Stimulated activated effector memory CD8-positive, alpha-beta T cell treated with anti-CD3 and anti-CD28 coated beads, Interleukin-12 subunit alpha, Interleukin-12 subunit beta, amount 100 ng/mL, for 72 hours (primary cell): Measurements from ENCODE around the gene ITGB5.

Source experiments
- ATAC-seq: fragments of 150-1000 bp; cut with Tn5 transposase; 2 replicates; pipeline ENCODE4 v1.10.0; 2021
- DNase-seq, 2 donors: peaks; one replicate each; pipeline ENCODE4 v3.0.0; 2021 to 2022; ENCODE audit warnings: low spot score in 2 of 2
- H3K27ac Mint-ChIP-seq: one replicate; pipeline ENCODE4 v1.8.0; 2022; ENCODE audit warnings: mild to moderate bottlenecking, mixed read lengths
- H3K36me3 Mint-ChIP-seq: one replicate; pipeline ENCODE4 v1.8.0; 2022; ENCODE audit warnings: mild to moderate bottlenecking, mixed read lengths
- H3K4me1 Mint-ChIP-seq: one replicate; pipeline ENCODE4 v1.8.0; 2022; ENCODE audit warnings: mixed read lengths
- H3K4me3 Mint-ChIP-seq: one replicate; pipeline ENCODE4 v1.8.0; 2022; ENCODE audit warnings: mild to moderate bottlenecking, mixed read lengths
- H3K9me3 Mint-ChIP-seq: one replicate; pipeline ENCODE4 v1.8.0; 2022; ENCODE audit warnings: mixed read lengths

The ITGB5 gene

GRCh38 chr3:124854009-124854408 lies 33.2 kb downstream of the ITGB5 start:
- ATAC-seq (no peak), DNase-seq (no peak)
- no peaks in the 10 kb centered on the region for H3K9me3 Mint-ChIP-seq
- H3K4me1 Mint-ChIP-seq = no peaks in the 10 kb centered on the region
- no peak overlapping the region for H3K27ac Mint-ChIP-seq
- no peak overlapping the region for H3K4me3 Mint-ChIP-seq
- no peaks in the 10 kb centered on the region for H3K36me3 Mint-ChIP-seq

GRCh38 chr3:124853446-124853845 lies 33.7 kb downstream of the ITGB5 start:
- Mint-ChIP-seq H3K9me3 (no peaks in the 10 kb centered on the region), H3K4me1 (no peaks in the 10 kb centered on the region), H3K36me3 (no peaks in the 10 kb centered on the region), H3K4me3 (no peak overlapping the region), H3K27ac (no peak overlapping the region)
- no peak for ATAC-seq
- DNase-seq = no peak

- no peak for ATAC-seq
- Mint-ChIP-seq H3K27ac (no peak overlapping the region), H3K36me3 (no peaks in the 10 kb centered on the region), H3K9me3 (no peaks in the 10 kb centered on the region), H3K4me1 (no peaks in the 10 kb centered on the region), H3K4me3 (no peak overlapping the region)
- DNase-seq = no peak
Observed at GRCh38 chr3:124851905-124852304, 35.3 kb downstream of the ITGB5 start.

GRCh38 chr3:124851136-124851535 lies 36.0 kb downstream of the ITGB5 start:
- no peak overlapping the region for H3K4me3 Mint-ChIP-seq
- DNase-seq (no peak), ATAC-seq (no peak)
- no peaks in the 10 kb centered on the region for H3K9me3 Mint-ChIP-seq
- no peaks in the 10 kb centered on the region for H3K4me1 Mint-ChIP-seq
- no peak overlapping the region for H3K27ac Mint-ChIP-seq
- H3K36me3 Mint-ChIP-seq = no peaks in the 10 kb centered on the region

- ATAC-seq = no peak
Observed at GRCh38 chr3:124850633-124851032, 36.5 kb downstream of the ITGB5 start.

GRCh38 chr3:124850212-124850611 lies 37.0 kb downstream of the ITGB5 start:
- H3K36me3 Mint-ChIP-seq = no peaks in the 10 kb centered on the region
- ATAC-seq (no peak), DNase-seq (no peak)
- no peak overlapping the region for H3K27ac Mint-ChIP-seq
- H3K4me1 Mint-ChIP-seq = no peaks in the 10 kb centered on the region
- no peak overlapping the region for H3K4me3 Mint-ChIP-seq
- no peaks in the 10 kb centered on the region for H3K9me3 Mint-ChIP-seq

More at GRCh38 chr3:124850633-124851032, 36.5 kb downstream of the ITGB5 start:
- no peaks in the 10 kb centered on the region for H3K9me3 Mint-ChIP-seq
- H3K4me1 Mint-ChIP-seq = no peaks in the 10 kb centered on the region
- no peak overlapping the region for H3K4me3 Mint-ChIP-seq
- no peaks in the 10 kb centered on the region for H3K36me3 Mint-ChIP-seq
- no peak overlapping the region for H3K27ac Mint-ChIP-seq
- no peak for DNase-seq

GRCh38 chr3:124848300-124848699 lies 38.9 kb downstream of the ITGB5 start:
- no peaks in the 10 kb centered on the region for H3K9me3 Mint-ChIP-seq
- H3K4me1 Mint-ChIP-seq = no peaks in the 10 kb centered on the region
- no peak overlapping the region for H3K27ac Mint-ChIP-seq
- ATAC-seq (no peak), DNase-seq (no peak)
- H3K4me3 Mint-ChIP-seq = no peak overlapping the region
- no peaks in the 10 kb centered on the region for H3K36me3 Mint-ChIP-seq

- DNase-seq = no peak
- Mint-ChIP-seq H3K36me3 (no peaks in the 10 kb centered on the region), H3K4me1 (no peaks in the 10 kb centered on the region)
Observed at GRCh38 chr3:124847863-124848262, 39.3 kb downstream of the ITGB5 start.

GRCh38 chr3:124847051-124847450 lies 40.1 kb downstream of the ITGB5 start:
- ATAC-seq = no peak
- no peak for DNase-seq
- H3K4me3 Mint-ChIP-seq = no peak overlapping the region
- H3K4me1 Mint-ChIP-seq = no peaks in the 10 kb centered on the region
- H3K27ac Mint-ChIP-seq = no peak overlapping the region
- no peaks in the 10 kb centered on the region for H3K9me3 Mint-ChIP-seq
- H3K36me3 Mint-ChIP-seq = no peaks in the 10 kb centered on the region

More at GRCh38 chr3:124847863-124848262, 39.3 kb downstream of the ITGB5 start:
- Mint-ChIP-seq H3K27ac (no peak overlapping the region), H3K9me3 (no peaks in the 10 kb centered on the region), H3K4me3 (no peak overlapping the region)
- no peak for ATAC-seq

GRCh38 chr3:124846189-124846588 lies 41.0 kb downstream of the ITGB5 start:
- H3K27ac Mint-ChIP-seq = no peak overlapping the region
- no peaks in the 10 kb centered on the region for H3K9me3 Mint-ChIP-seq
- DNase-seq (no peak), ATAC-seq (no peak)
- no peak overlapping the region for H3K4me3 Mint-ChIP-seq
- H3K4me1 Mint-ChIP-seq = no peaks in the 10 kb centered on the region
- H3K36me3 Mint-ChIP-seq = no peaks in the 10 kb centered on the region

- DNase-seq = no peak
- H3K4me1 Mint-ChIP-seq = no peaks in the 10 kb centered on the region
- no peak overlapping the region for H3K4me3 Mint-ChIP-seq
Observed at GRCh38 chr3:124845406-124845805, 41.8 kb downstream of the ITGB5 start.

GRCh38 chr3:124843506-124844177 lies 43.5 kb downstream of the ITGB5 start:
- H3K9me3 Mint-ChIP-seq = no peaks in the 10 kb centered on the region
- no peak overlapping the region for H3K27ac Mint-ChIP-seq
- ATAC-seq (no peak), DNase-seq (no peak)
- H3K4me1 Mint-ChIP-seq = no peaks in the 10 kb centered on the region
- H3K4me3 Mint-ChIP-seq = no peak overlapping the region
- H3K36me3 Mint-ChIP-seq = no peaks in the 10 kb centered on the region

More at GRCh38 chr3:124845406-124845805, 41.8 kb downstream of the ITGB5 start:
- no peak overlapping the region for H3K27ac Mint-ChIP-seq
- H3K36me3 Mint-ChIP-seq = no peaks in the 10 kb centered on the region
- H3K9me3 Mint-ChIP-seq = no peaks in the 10 kb centered on the region
- no peak for ATAC-seq

- no peak overlapping the region for H3K27ac Mint-ChIP-seq
- H3K9me3 Mint-ChIP-seq = no peaks in the 10 kb centered on the region
- ATAC-seq (no peak), DNase-seq (no peak)
- H3K4me3 Mint-ChIP-seq = no peak overlapping the region
- no peaks in the 10 kb centered on the region for H3K36me3 Mint-ChIP-seq
- H3K4me1 Mint-ChIP-seq = no peaks in the 10 kb centered on the region
Observed at GRCh38 chr3:124843047-124843446, 44.1 kb downstream of the ITGB5 start.

GRCh38 chr3:124841517-124841916 lies 45.6 kb downstream of the ITGB5 start:
- Mint-ChIP-seq H3K4me3 (no peak overlapping the region), H3K9me3 (no peaks in the 10 kb centered on the region), H3K4me1 (no peaks in the 10 kb centered on the region), H3K36me3 (no peaks in the 10 kb centered on the region), H3K27ac (no peak overlapping the region)
- DNase-seq (no peak), ATAC-seq (no peak)

- DNase-seq = no peak
- Mint-ChIP-seq H3K27ac (no peak overlapping the region), H3K4me1 (peaks cover 6% of the 10 kb centered on the region), H3K9me3 (no peaks in the 10 kb centered on the region), H3K36me3 (no peaks in the 10 kb centered on the region), H3K4me3 (no peak overlapping the region)
- ATAC-seq = no peak
Observed at GRCh38 chr3:124840331-124840730, 46.8 kb downstream of the ITGB5 start.

GRCh38 chr3:124839896-124840295 lies 47.3 kb downstream of the ITGB5 start:
- Mint-ChIP-seq H3K4me3 (no peak overlapping the region), H3K36me3 (no peaks in the 10 kb centered on the region), H3K27ac (no peak overlapping the region), H3K9me3 (no peaks in the 10 kb centered on the region), H3K4me1 (peaks cover 10% of the 10 kb centered on the region)
- no peak for ATAC-seq
- no peak for DNase-seq

GRCh38 chr3:124838963-124839362 lies 48.2 kb downstream of the ITGB5 start:
- no peaks in the 10 kb centered on the region for H3K36me3 Mint-ChIP-seq
- H3K27ac Mint-ChIP-seq = no peak overlapping the region
- DNase-seq (no peak), ATAC-seq (no peak)
- peaks cover 19% of the 10 kb centered on the region for H3K4me1 Mint-ChIP-seq
- H3K4me3 Mint-ChIP-seq = no peak overlapping the region
- no peaks in the 10 kb centered on the region for H3K9me3 Mint-ChIP-seq
